ENCODE measurements around the gene ABLIM1.

- TF ChIP-seq CTCF (IDR thresholded peaks at IDR 0.05) (no peak), ZFX (IDR thresholded peaks at IDR 0.05; ENCODE audit: borderline replicate concordance) (no peak)
Measured at GRCh38 chr10:114565066-114565465, 93.0 kb downstream of the ABLIM1 start.

Data from 22Rv1 (cell line).